Calu3 (cell line): ENCODE data around the gene CAPZA1. TPM values are rescaled to one million over a fixed set of nuclear protein-coding genes. Genes with fewer than 3 reads are reported as not detected.

Source experiments
- BruUV-seq: library from RNA; stranded (reverse); fragments of 400-500 nt; replicated peaks from 2 replicates; lab custom pipeline; 2021; lab: Mats Ljungman, UMichigan
- CTCF ChIA-PET: fragments of 300-600 bp; sonication (Branson Sonifier 250); formaldehyde crosslinking; loops from one replicate; lab custom pipeline; 2022; ENCODE audit warnings: antibody characterized with exemption; lab: Charles Lee
- DNase-seq: peaks from one replicate; pipeline ENCODE4 v3.0.0; 2022
- H3K27ac Mint-ChIP-seq: one replicate; pipeline ENCODE4 v1.8.0; 2022; ENCODE audit warnings: mixed read lengths; ENCODE audit not compliant: unreplicated experiment
- H3K27me3 Mint-ChIP-seq: one replicate; pipeline ENCODE4 v1.8.0; 2022; ENCODE audit warnings: mixed read lengths; ENCODE audit not compliant: unreplicated experiment
- H3K36me3 Mint-ChIP-seq: one replicate; pipeline ENCODE4 v1.8.0; 2022; ENCODE audit warnings: mild to moderate bottlenecking, moderate library complexity, mixed read lengths; ENCODE audit not compliant: insufficient read depth, unreplicated experiment
- H3K4me1 Mint-ChIP-seq: one replicate; pipeline ENCODE4 v1.8.0; 2022; ENCODE audit warnings: mild to moderate bottlenecking, low read depth, mixed read lengths; ENCODE audit not compliant: unreplicated experiment
- H3K4me3 Mint-ChIP-seq: one replicate; pipeline ENCODE4 v1.8.0; 2022; ENCODE audit warnings: mild to moderate bottlenecking, low read depth, moderate library complexity, mixed read lengths; ENCODE audit not compliant: unreplicated experiment
- H3K9me3 Mint-ChIP-seq: one replicate; pipeline ENCODE4 v1.8.0; 2022; ENCODE audit warnings: low read depth, mixed read lengths; ENCODE audit not compliant: unreplicated experiment
- CTCF ChIP-seq: fragments of 200-600 bp; IDR thresholded peaks from one replicate; pipeline ENCODE4 v1.8.0; 2022; ENCODE audit warnings: antibody characterized with exemption; ENCODE audit not compliant: unreplicated experiment
- intact Hi-C: fragments of 100-400 bp; cut with micrococcal nuclease; formaldehyde crosslinking; loops from one replicate; pipeline ENCODE4 v1.10.0; 2022; ENCODE audit not compliant: unreplicated experiment
- total RNA-seq: library from RNA; stranded (reverse); gene quantifications from 2 replicates; pipeline ENCODE4 v1.2.3, GENCODE V29; 2022

The CAPZA1 gene
- total RNA-seq, 1 experiment from 2014 or later: 103 TPM

GRCh38 chr1:112712701-112713128 lies 93.1 kb downstream of the CAPZA1 start:
- Mint-ChIP-seq H3K9me3 (no peaks in the 10 kb centered on the region), H3K4me1 (peaks cover 14% of the 10 kb centered on the region), H3K27ac (no peak overlapping the region), H3K27me3 (no peaks in the 10 kb centered on the region), H3K4me3 (no peak overlapping the region), H3K36me3 (peaks cover 21% of the 10 kb centered on the region)
- intact Hi-C loops: no loop called here
- BruUV-seq: no TSS peak
- CTCF ChIA-PET: no interaction called here
- no peak for DNase-seq
- TF ChIP-seq CTCF: no peak

- H3K4me1 Mint-ChIP-seq: peaks cover 7% of the 10 kb centered on the region
- peak overlapping the region; percentile 71 for H3K4me3 Mint-ChIP-seq
- no peak overlapping the region for H3K27ac Mint-ChIP-seq
- DNase-seq: no peak
- peaks cover 7% of the 10 kb centered on the region for H3K27me3 Mint-ChIP-seq
- TF ChIP-seq CTCF: no peak
- H3K9me3 Mint-ChIP-seq: no peaks in the 10 kb centered on the region
- CTCF ChIA-PET: no interaction called here
- no TSS peak for BruUV-seq
- H3K36me3 Mint-ChIP-seq: peaks cover 18% of the 10 kb centered on the region
- intact Hi-C loops: no loop called here
Observed at GRCh38 chr1:112713466-112714312, 94.1 kb downstream of the CAPZA1 start.

- H3K27ac Mint-ChIP-seq: no peak overlapping the region
- TF ChIP-seq CTCF: no peak
- H3K4me1 Mint-ChIP-seq: peaks cover 7% of the 10 kb centered on the region
- H3K27me3 Mint-ChIP-seq: peaks cover 12% of the 10 kb centered on the region
- peaks cover 18% of the 10 kb centered on the region for H3K36me3 Mint-ChIP-seq
- H3K4me3 Mint-ChIP-seq: peak overlapping the region; percentile 71
- intact Hi-C loops: loop anchor here (5.0 kb wide), 1 partner anchor 963 kb away; no protein-coding TSS in a partner anchor
- no peaks in the 10 kb centered on the region for H3K9me3 Mint-ChIP-seq
- no peak for DNase-seq
- BruUV-seq: no TSS peak
- CTCF ChIA-PET: interaction anchor here (0.6 to 2.7 kb wide), 9 partner anchors 8 to 358 kb away, joined by 3 to 27 read pairs (median 5); partner anchors contain the start of genes LRIG2 and RHOC
Observed at GRCh38 chr1:112714313-112715263, 95.0 kb downstream of the CAPZA1 start.
